DMS79 treated with DMSO at 0.1 percent for 48 hours (cell line): ENCODE results near the gene IGF2R.

Source experiments
- DNase-seq: peaks from one replicate; lab custom pipeline; 2025; lab: John Stamatoyannopoulos, UW

The IGF2R gene

GRCh38 chr6:160044687-160045086 lies 75.8 kb downstream of the IGF2R start:
- no peak for DNase-seq

GRCh38 chr6:160048471-160048870 lies 79.6 kb downstream of the IGF2R start:
- DNase-seq, result no peak

GRCh38 chr6:160049346-160049745 lies 80.5 kb downstream of the IGF2R start:
- DNase-seq, result no peak

- no peak for DNase-seq
Measured at GRCh38 chr6:160050022-160050421, 81.1 kb downstream of the IGF2R start.

- no peak for DNase-seq
Measured at GRCh38 chr6:160051390-160051789, 82.5 kb downstream of the IGF2R start.

GRCh38 chr6:160054271-160054670 lies 85.4 kb downstream of the IGF2R start:
- no peak for DNase-seq

- DNase-seq, result no peak
Measured at GRCh38 chr6:160054913-160055312, 86.0 kb downstream of the IGF2R start.

- peak; percentile 29 for DNase-seq
Measured at GRCh38 chr6:160055378-160055777, 86.5 kb downstream of the IGF2R start.

- DNase-seq, result no peak
Measured at GRCh38 chr6:160055813-160056212, 86.9 kb downstream of the IGF2R start.

- DNase-seq, result no peak
Measured at GRCh38 chr6:160057080-160057479, 88.2 kb downstream of the IGF2R start.

- DNase-seq, result no peak
Measured at GRCh38 chr6:160058603-160059215, 89.8 kb downstream of the IGF2R start.

- DNase-seq, result no peak
Measured at GRCh38 chr6:160060221-160060620, 91.3 kb downstream of the IGF2R start.

GRCh38 chr6:160060920-160061447 lies 92.1 kb downstream of the IGF2R start:
- no peak for DNase-seq

GRCh38 chr6:160063771-160064413 lies 95.0 kb downstream of the IGF2R start:
- no peak for DNase-seq

- no peak for DNase-seq
Measured at GRCh38 chr6:160065200-160065599, 96.3 kb downstream of the IGF2R start.

GRCh38 chr6:160067564-160067963 lies 98.7 kb downstream of the IGF2R start:
- DNase-seq, result no peak

GRCh38 chr6:160068346-160068745 lies 99.5 kb downstream of the IGF2R start:
- DNase-seq, result no peak

GRCh38 chr6:160069050-160069454 lies 100.2 kb downstream of the IGF2R start:
- no peak for DNase-seq

- no peak for DNase-seq
Measured at GRCh38 chr6:160069459-160069858, 100.6 kb downstream of the IGF2R start.

- no peak for DNase-seq
Measured at GRCh38 chr6:160070427-160070826, 101.5 kb downstream of the IGF2R start.

GRCh38 chr6:160070831-160071230 lies 101.9 kb downstream of the IGF2R start:
- no peak for DNase-seq

GRCh38 chr6:160071805-160072690 lies 103.2 kb downstream of the IGF2R start:
- DNase-seq, result no peak

GRCh38 chr6:160073272-160073671 lies 104.4 kb downstream of the IGF2R start:
- DNase-seq, result no peak
